Gastroesophageal sphincter (tissue), 4 donors: ENCODE measurements around the gene BTBD9. TPM values are rescaled to one million over a fixed set of nuclear protein-coding genes. Genes with fewer than 3 reads are reported as not detected.

Source experiments
- ATAC-seq: fragments of 150-250 bp; one replicate; pipeline ENCODE4 v1.9.1; 2016; ENCODE audit warnings: mild to moderate bottlenecking, moderate library complexity
- H3K27ac ChIP-seq, 4 donors: fragments of 200-600 bp; sonication (generic) in 3 of 4; 1 replicate in 3 of 4; 2 replicates in 1 of 4; pipeline ENCODE4 v1.5.1; 2016 to 2019
- H3K27me3 ChIP-seq: fragments of 200-600 bp; sonication (generic); one replicate; pipeline ENCODE4 v1.5.1; 2019
- H3K36me3 ChIP-seq, 2 donors: fragments of 200-600 bp; sonication (generic); one replicate each; pipeline ENCODE4 v1.5.1; 2019; ENCODE audit warnings: control low read depth in 1 of 2
- H3K4me1 ChIP-seq, 3 donors: fragments of 200-600 bp; sonication (generic); 1 replicate in 2 of 3; 2 replicates in 1 of 3; pipeline ENCODE4 v1.5.1; 2016 to 2019; ENCODE audit warnings: control low read depth in 2 of 3
- H3K4me3 ChIP-seq, 2 donors: fragments of 200-600 bp; sonication (generic); one replicate each; pipeline ENCODE4 v1.5.1; 2019; ENCODE audit warnings: mild to moderate bottlenecking in 1 of 2, moderate library complexity in 1 of 2
- H3K9me3 ChIP-seq, 3 donors: fragments of 200-600 bp; sonication (generic); one replicate each; pipeline ENCODE4 v1.5.1; 2017 to 2019; ENCODE audit warnings: control low read depth in 2 of 3
- EP300 ChIP-seq: sonication (generic); formaldehyde crosslinking; IDR thresholded peaks from one replicate; pipeline ENCODE4 v1.6.1; 2017; ENCODE audit warnings: antibody characterized with exemption, mild to moderate bottlenecking
- POLR2A ChIP-seq, 2 donors: fragments of 450-650 bp; IDR thresholded peaks; one replicate each; pipeline ENCODE4 v1.6.1; 2017; ENCODE audit warnings: antibody characterized with exemption in 2 of 2, mild to moderate bottlenecking in 2 of 2, moderate library complexity in 1 of 2
- POLR2AphosphoS5 ChIP-seq: sonication (generic); formaldehyde crosslinking; IDR thresholded peaks from one replicate; pipeline ENCODE4 v1.6.1; 2017; ENCODE audit warnings: antibody characterized with exemption
- WGBS, 2 donors: methylation state at CpG; one replicate each; pipeline ENCODE4 v1.1.5; 2018; ENCODE audit warnings: low coverage in 1 of 2; 5-methylcytosine and 5-hydroxymethylcytosine counted together
- total RNA-seq, 4 donors: library from RNA; depleted of rRNA; stranded (reverse); fragments of >200 nt; gene quantifications; one replicate each; pipeline ENCODE4 v1.1.0, GENCODE V29; 2016
- TF ChIP-seq, protein P1 (sequence below), 4 experiments: fragments of 200-600 bp in 2 of 4; fragments of 450-650 bp in 2 of 4; sonication (generic) in 1 of 4; IDR thresholded peaks; one replicate each; pipeline ENCODE4 v1.5.1; 2017 to 2019; ENCODE audit warnings: antibody characterized with exemption in 4 of 4, mild to moderate bottlenecking in 2 of 4, moderate library complexity in 2 of 4

Gene BTBD9
- total RNA-seq, 4 donors from 2014 or later = 11.3 to 18.9 (median 13.8) TPM

GRCh38 chr6:38150681-38151296 is 488.9 kb downstream of the BTBD9 start:
- TF ChIP-seq EP300 (no peak), POLR2A (IDR thresholded peaks at IDR 0.05) (no peak), POLR2AphosphoS5 (no peak)
- TF ChIP-seq, protein P1, sequence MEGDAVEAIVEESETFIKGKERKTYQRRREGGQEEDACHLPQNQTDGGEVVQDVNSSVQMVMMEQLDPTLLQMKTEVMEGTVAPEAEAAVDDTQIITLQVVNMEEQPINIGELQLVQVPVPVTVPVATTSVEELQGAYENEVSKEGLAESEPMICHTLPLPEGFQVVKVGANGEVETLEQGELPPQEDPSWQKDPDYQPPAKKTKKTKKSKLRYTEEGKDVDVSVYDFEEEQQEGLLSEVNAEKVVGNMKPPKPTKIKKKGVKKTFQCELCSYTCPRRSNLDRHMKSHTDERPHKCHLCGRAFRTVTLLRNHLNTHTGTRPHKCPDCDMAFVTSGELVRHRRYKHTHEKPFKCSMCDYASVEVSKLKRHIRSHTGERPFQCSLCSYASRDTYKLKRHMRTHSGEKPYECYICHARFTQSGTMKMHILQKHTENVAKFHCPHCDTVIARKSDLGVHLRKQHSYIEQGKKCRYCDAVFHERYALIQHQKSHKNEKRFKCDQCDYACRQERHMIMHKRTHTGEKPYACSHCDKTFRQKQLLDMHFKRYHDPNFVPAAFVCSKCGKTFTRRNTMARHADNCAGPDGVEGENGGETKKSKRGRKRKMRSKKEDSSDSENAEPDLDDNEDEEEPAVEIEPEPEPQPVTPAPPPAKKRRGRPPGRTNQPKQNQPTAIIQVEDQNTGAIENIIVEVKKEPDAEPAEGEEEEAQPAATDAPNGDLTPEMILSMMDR (IDR thresholded peaks at IDR 0.05) = no peak
- Histone ChIP-seq H3K4me1 (peaks cover 0 to 18% (median 11%) of the 10 kb centered on the region in 3 donors), H3K9me3 (no peaks in the 10 kb centered on the region), H3K27ac (no peak overlapping the region), H3K27me3 (no peaks in the 10 kb centered on the region), H3K36me3 (peaks cover 0 to 53% of the 10 kb centered on the region in 2 donors), H3K4me3 (no peak overlapping the region)
- ATAC-seq = no peak
- WGBS, 2 donors = 80 to 90% methylated on average over 1 to 10 of the region's 11 CpGs

DNA sequence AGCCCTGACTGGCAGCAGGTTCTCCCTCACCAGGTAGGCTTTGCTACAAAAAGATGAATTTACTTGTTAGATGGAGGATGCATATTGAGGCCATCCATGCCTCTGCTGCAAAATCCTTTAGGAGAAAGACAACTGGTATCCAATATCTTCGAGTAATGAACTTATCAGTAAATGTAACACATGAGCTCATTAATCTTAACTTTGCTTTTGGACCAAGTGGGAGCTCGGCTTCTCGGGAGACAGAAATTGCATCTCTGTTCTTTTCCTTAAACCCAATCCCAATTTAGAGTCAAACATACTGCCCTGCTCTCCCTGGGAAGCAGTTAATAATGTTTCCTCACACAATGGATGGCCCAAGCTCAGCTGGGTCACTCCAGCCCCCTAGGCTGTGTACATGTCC is 489.7 kb downstream of the BTBD9 start:
- ATAC-seq = no peak
- Histone ChIP-seq H3K9me3 (no peaks in the 10 kb centered on the region), H3K27me3 (no peaks in the 10 kb centered on the region), H3K36me3 (peaks cover 0 to 58% of the 10 kb centered on the region in 2 donors), H3K4me1 (peaks cover 0 to 18% (median 11%) of the 10 kb centered on the region in 3 donors), H3K27ac (no peak overlapping the region), H3K4me3 (no peak overlapping the region)
- no peak for TF ChIP-seq POLR2AphosphoS5
- no peak for TF ChIP-seq EP300
- TF ChIP-seq POLR2A (IDR thresholded peaks at IDR 0.05) = no peak
- TF ChIP-seq, protein P1 (IDR thresholded peaks at IDR 0.05) = no peak
- 49 to 70% methylated on average over 2 to 3 of the region's 3 CpGs for WGBS, 2 donors

- no peaks in the 10 kb centered on the region for H3K9me3 ChIP-seq
- H3K27me3 ChIP-seq = no peaks in the 10 kb centered on the region
- no peak overlapping the region for H3K27ac ChIP-seq
- peaks cover 0 to 21% (median 11%) of the 10 kb centered on the region in 3 donors for H3K4me1 ChIP-seq
- WGBS, 2 donors = 15 to 29% methylated on average over 1 to 2 of the region's 2 CpGs
- TF ChIP-seq POLR2AphosphoS5 (peak; percentile 54), EP300 (no peak), POLR2A (IDR thresholded peaks at IDR 0.05) (no peak)
- TF ChIP-seq, protein P1 (IDR thresholded peaks at IDR 0.05) = no peak
- peaks cover 0 to 55% of the 10 kb centered on the region in 2 donors for H3K36me3 ChIP-seq
- ATAC-seq = peak; percentile 57
- H3K4me3 ChIP-seq = no peak overlapping the region
Observed at GRCh38 chr6:38149531-38149930, 490.2 kb downstream of the BTBD9 start.

GRCh38 chr6:38148606-38149005 is 491.1 kb downstream of the BTBD9 start:
- ATAC-seq = no peak
- Histone ChIP-seq H3K4me3 (no peak overlapping the region), H3K36me3 (peaks cover 0 to 46% of the 10 kb centered on the region in 2 donors), H3K4me1 (peaks cover 0 to 26% (median 11%) of the 10 kb centered on the region in 3 donors), H3K9me3 (no peaks in the 10 kb centered on the region), H3K27me3 (no peaks in the 10 kb centered on the region), H3K27ac (no peak overlapping the region)
- TF ChIP-seq EP300 (no peak), POLR2AphosphoS5 (no peak), POLR2A (IDR thresholded peaks at IDR 0.05) (no peak)
- TF ChIP-seq, protein P1 (IDR thresholded peaks at IDR 0.05) = no peak
- 75 to 94% methylated on average over 2 of the region's 2 CpGs for WGBS, 2 donors

- Histone ChIP-seq H3K9me3 (no peaks in the 10 kb centered on the region), H3K36me3 (peaks cover 0 to 39% of the 10 kb centered on the region in 2 donors), H3K27me3 (no peaks in the 10 kb centered on the region), H3K4me3 (no peak overlapping the region), H3K27ac (no peak overlapping the region), H3K4me1 (peaks cover 0 to 45% (median 11%) of the 10 kb centered on the region in 3 donors)
- TF ChIP-seq EP300 (no peak), POLR2A (IDR thresholded peaks at IDR 0.05) (no peak)
- TF ChIP-seq, protein P1 (IDR thresholded peaks at IDR 0.05) = no peak
- 91 to 100% methylated on average over 1 of the region's 1 CpG for WGBS, 2 donors
- ATAC-seq = no peak
Observed at GRCh38 chr6:38146734-38147027, 493.0 kb downstream of the BTBD9 start.
